SHP77 treated with DMSO at 0.1 percent for 48 hours (cell line): ENCODE results near the gene DOCK3.
A peak's percentile ranks its signal among the peaks of the same experiment; 100 is the strongest.
"Not testable (repeated sequence)": the region's sequence is repeated elsewhere in the genome, so short reads cannot be mapped to it uniquely, and the experiment has no call there.

Source experiments
- DNase-seq: peaks from one replicate; lab custom pipeline; 2025; lab: John Stamatoyannopoulos, UW

DOCK3 gene

DNA sequence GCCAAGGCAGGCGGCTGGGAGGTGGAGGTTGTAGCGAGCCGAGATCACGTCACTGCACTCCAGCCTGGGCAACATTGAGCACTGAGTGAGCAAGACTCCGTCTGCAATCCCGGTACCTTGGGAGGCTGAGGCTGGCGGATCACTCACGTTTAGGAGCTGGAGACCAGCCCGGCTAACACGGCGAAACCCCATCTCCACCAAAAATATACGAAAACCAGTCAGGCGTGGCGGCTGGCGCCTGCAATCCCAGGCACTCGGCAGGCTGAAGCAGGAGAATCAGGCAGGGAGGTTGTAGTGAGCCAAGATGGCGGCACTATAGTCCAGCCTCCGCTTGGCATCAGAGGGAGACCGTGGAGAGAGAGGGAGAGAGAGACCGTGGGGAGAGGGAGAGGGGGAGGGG is 129.6 kb downstream of the DOCK3 start:
- DNase-seq: not testable (repeated sequence)

DNA sequence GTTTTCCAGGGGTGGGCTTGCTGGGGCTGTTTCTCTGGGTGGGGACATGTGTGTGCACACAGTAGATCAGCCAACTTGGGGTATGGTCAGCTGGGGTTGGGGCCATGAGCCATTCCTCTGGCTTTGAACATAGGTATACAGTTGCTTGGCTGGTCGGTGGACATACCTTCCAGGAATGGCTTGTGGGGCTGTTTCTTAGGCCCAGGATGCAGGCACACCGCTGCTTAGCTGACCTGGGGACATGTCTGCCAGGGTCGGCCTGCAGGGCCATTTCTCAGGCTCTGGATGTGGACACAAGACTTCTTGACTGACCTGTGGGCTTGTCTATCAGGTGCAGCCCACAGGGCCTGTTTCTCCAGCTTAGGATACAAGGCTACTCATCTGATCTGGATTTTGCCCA is 130.6 kb downstream of the DOCK3 start:
- no peak for DNase-seq

DNA sequence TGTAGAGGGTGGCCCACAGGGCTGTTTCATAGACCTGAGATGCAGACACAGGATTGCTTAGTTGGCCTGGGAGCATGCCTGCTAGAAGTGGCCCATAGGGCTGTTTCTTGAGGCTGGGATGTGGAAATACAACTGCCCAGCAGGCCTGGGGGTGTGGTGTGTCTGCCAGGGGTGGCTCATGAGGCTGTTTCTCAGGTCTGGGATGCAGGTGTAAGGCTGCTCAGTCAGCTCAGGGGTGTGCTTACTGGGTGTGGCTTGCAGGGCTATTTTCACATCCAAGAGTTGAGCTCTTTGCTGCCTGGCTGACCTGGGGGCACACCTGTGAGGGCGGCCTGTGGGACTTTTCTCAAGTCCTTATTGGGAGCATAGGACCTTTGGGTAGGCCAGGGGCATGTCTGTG is 131.3 kb downstream of the DOCK3 start:
- DNase-seq: no peak

DNA sequence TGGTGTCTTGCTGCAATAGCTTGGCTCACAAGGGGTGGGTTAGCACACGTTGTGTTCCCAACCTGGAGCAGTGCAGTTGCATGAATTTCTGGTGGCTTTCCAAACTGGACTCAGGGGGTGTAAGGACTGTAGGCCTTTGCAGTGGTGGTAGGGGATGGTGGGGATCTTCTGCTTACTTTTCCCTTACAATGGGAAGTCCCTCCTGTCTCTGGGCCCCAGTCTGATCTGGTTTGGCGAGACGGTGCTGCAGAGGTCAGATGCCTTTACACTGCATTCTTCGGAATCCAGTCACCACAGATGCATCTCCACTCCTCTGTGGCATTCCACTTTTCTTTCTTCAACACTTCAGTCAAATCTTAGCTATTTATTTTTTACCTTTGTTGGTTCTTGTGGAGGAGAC is 132.1 kb downstream of the DOCK3 start:
- DNase-seq: no peak

DNA sequence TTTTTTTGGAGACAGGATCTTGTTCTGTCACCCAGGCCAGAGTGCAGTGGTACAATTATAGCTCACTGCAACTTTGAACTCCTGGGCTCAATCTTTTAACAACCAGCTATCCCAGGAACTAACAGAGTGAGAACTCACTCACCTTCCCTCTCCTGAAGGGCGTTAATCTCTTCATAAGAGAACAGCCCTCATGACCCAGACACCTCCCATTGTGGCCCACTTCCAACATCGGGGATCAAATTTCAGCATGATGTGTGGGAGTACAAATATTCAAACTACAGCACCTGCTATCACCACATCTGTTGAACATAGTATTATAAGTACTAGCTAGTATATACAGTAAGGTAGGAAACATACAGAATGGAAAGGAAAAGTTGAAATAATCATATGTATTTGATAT is 132.5 kb downstream of the DOCK3 start:
- DNase-seq: peak; percentile 89

DNA sequence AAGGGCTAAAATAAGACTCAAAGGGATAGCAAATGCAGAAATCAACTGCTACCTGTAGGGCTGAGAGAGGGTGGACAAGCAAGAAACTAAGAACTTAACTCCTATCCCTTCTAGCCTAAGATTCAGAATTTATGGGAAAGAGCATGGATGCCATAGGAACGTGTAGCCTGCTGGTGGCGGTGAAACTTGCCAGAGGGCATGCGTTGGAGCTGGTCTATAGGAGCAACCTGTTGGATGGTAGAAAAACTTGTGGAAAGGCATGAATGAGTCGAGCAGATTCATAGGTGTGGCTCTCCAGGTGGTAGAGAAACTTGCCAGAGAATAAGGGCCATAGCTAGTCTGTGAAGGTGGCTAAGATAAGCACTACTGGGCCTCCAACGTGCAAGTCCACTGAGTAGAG is 137.2 kb downstream of the DOCK3 start:
- DNase-seq: no peak

DNA sequence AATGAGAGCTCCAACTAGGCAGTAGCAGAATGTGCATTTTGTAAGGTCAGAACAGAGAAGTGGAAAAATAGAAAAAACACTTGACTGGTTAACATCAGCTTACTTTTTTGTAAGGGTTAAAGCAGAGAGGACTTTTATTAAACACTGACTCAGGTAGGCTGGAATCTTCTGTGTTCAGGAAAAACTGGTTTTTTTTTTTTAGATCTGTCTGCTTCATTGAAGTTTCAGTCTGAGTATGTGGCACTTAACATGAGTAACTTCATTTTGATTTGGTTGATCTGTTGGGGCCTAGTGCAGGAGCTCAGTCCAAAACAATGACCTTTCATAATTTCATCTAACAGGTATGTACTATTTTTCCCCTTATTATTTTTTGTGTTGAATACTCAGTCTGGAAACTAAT is 141.1 kb downstream of the DOCK3 start:
- no peak for DNase-seq

DNA sequence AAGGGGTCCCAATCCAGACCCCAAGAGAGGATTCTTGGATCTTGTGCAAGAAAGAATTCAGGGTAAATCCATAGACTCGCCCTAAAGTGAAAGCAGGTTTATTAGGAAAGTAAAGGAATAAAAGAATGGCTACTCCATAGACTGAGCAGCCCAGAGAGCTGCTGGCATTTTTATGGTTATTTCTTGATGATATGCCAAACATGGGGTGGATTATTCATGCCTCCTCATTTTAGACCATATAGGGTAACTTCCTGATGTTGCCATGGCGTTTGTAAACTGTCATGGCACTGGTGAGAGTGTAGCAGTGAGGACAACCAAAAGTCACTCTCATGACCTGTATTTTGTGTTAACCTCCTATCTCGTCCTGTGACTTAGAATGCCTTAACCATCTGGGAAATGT is 142.2 kb downstream of the DOCK3 start:
- DNase-seq: no peak

DNA sequence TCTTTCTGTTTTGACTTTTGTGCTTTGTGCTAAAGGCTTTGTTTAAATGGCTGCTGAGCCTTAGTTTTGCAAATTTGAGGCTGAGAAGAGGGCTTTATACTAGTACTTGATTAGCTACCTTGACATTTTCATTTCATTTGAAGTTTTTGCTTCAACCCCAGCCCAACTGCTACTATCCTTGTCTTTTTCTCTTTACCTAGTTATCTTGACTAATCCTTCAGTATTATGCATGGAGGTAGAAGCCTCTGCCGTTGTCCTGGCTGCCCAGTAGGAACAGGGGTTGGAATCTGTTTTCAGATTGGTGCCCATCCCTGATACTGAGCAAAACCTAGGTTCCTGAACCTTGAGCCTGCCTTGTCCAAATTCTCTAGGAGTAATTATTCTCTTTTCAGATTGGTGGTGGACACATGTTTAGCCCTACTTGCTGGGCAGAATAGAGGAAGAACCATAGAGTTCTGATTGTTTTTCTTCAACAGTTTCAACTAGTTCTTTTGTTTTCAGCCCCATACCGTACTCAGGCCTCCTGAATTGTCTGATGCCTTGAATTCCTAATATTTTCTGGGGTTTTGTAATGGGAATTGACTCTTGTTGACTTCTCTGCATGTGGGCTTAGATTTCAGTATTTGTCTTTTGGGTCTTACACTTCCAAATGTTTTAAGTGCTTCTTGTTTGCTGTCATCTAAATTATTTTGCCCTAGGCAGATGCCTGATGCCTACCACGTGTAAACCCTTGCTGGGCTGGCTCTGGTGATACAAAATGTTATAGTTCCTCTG is 143.2 kb downstream of the DOCK3 start:
- DNase-seq: no peak

DNA sequence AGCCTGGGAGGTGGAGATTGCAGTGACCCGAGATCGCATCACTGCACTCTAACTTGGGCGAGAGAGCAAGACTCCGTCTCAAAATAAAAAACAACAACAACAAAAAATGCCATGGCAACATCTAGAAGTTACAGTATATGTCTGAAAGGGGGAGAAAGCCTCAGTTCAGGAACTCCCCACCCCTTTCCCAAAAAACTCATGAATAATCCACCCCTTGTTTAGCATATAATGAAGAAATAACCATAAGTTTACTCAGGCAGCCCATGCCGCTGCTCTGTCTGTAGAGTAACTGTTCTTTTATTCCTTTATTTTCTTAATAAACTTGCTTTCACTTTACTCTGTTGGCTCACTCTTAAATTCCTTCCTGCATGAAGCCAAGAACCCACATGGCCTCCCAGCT is 145.2 kb downstream of the DOCK3 start:
- DNase-seq: no peak

DNA sequence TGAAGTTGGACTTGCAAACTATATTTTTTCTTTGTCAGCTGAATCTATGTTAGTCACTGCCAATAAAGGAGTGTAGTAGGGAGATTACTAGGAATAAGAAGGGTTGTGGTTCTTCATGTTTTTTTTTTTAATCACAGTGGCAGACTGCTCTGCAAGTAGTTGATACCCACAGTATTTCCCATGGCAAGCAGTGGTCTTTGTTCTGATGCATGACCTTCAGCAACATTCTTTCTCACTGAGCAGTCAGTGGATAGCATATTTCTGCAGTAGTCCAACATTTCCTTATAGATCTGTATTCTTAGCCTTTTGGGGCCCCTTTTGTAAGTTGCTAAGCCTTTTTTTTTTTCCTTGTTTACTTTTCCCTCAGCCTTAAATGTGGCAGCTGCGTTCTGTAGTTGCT is 151.1 kb downstream of the DOCK3 start:
- no peak for DNase-seq

DNA sequence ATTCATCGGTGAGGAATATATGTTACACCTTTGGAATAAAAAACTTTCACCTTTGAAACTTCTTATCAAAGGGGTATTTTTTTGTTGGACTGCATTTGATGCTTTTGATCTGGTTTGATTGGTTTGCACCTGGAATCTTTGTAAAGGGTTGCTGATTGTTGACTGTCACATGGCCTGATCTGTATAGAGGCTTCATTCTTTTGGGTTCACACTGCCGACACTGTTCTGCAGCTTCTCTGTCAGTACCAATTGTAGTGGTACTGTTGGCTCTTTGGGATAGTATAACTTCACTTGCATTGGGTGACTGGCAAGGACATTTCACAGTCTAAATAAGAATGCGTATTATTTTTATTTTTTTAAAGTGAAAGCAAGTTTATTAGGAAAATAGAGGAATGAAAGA is 155.7 kb downstream of the DOCK3 start:
- DNase-seq: no peak

DNA sequence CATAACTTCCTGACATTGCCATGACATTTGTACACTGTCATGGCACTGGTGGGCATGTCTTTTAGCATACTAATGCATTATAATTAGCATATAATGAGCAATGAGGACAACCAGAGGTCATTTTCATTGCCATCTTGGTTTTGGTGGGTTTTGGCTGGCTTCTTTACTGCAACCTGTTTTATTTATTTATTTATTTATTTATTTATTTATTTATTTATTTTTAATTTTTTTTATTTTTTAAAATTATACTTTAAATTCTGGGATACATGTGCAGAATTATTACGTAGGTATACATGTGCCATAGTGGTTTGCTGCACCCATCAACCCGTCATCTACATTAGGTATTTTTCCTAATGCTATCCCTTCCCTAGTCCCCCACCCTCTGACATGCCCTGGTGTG is 156.3 kb downstream of the DOCK3 start:
- not testable (repeated sequence) for DNase-seq

DNA sequence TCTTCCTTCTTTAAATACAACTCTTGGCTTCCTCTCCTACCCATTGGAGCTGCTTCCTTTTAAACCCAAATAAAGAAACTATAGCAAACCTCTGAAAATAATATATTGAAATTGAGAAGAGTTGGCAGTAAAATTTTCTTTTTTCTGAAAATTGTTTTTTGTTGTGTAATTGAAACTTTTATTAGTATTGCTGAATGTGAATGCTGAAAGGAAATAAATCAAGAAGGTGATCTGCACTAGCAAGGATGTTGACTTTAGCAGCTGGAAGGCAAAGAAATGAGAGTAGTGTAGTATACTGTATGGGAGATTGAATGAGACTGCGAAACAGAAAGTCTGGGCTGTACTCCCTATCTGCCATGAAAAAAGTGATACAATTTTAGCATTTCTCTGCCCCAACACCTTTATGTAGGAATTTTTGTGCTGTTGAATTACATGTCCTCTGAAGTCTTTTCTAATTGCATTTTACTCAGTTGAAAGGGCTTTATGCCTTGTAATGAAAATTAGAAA is 166.3 kb downstream of the DOCK3 start:
- DNase-seq: no peak

DNA sequence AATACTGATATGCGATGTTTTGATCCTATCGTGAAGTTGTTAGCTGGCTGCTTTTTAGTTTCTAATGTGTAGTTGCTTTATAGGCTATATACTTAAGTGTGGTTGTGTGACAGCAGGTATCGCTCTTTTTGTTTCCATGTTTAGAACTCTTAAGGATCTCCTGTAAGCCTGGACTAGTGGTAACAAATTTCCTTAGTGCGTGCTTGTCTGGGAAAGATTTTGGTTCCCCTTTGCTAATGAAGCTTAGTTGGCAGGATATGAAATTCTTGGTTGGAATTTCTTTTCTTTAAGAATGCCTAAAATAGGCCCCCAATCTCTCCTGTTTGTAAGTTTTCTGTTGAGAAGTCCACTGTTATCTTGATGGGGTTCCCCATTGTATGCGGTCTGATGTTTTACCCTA is 173.6 kb downstream of the DOCK3 start:
- DNase-seq: no peak

DNA sequence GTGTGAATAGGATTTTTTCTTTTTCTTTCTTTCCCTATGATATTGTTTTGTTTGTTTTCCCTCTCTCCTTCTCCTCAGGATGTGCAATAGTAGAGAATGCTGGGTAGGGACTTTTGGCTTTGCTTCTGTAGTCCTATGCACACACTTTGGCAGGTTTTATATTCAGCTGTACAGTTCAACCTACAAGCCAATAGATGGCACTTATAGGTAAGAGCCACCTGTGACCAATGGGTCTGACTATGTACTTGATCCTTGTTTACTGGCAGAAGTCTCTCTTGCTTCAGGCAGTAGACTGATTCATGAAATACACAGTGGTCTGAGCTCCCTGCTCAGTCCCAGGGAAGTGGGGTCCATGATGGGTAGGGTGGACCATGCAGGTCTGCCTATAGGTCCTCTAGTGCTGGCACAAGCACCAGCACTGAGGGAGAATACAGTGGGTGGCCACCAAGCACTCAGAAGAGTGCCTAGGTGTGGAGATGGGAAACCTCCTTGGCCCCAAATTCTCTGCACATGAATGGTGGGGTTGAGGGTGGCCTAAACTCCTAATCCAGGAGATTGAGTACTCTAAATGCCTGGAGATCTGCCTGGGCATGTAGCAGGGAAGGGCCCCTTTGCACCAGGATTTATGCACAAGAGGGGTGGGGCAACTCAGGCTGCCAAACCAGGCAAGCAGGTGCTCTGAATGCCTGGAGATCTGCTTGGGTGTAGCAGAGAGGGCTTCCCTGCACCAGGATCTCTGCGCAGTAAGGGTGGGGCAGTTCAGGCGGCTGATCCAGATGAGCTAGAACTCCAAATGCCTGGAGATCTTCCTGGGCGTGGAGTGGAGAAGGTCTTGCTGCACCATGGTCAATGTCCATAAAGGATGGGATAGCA is 176.1 kb downstream of the DOCK3 start:
- no peak for DNase-seq

DNA sequence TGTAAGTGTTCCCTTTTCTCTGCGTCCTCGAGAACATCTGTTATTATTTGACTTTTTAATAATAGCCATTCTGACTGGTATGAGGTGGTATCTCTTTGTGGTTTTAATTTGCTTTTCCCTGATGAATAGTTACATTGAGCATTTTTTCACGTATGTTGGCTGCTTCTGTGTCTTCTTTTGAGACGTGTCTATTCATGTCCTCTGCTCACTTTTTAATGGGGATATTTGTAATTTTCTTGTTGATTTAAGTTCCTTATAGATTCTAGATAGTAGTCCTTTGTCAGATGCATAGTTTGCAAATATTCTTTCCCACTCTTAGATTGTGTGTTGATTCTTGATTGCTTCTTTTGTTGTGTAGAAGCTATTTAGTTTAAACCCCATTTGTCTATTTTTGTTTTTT is 179.2 kb downstream of the DOCK3 start:
- no peak for DNase-seq

DNA sequence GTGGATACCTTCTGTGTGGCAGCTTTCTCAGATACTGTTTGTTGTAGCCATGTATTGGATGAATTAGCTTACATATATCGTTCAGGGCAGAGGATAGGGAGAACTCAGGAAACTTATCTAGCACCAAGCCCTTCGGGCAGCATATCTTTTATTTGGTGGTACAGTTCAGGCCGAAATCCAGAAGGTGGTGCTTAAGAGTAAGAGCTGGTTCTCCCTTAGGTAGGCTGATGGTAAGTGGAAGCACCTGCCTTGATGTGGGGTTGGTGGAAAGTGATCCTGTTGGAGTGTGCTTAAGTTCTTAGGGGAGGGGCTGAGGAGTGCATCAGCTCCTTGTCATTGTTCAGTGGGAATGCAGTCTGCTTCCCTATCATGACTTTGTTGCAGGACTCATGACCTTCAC is 187.5 kb downstream of the DOCK3 start:
- no peak for DNase-seq

DNA sequence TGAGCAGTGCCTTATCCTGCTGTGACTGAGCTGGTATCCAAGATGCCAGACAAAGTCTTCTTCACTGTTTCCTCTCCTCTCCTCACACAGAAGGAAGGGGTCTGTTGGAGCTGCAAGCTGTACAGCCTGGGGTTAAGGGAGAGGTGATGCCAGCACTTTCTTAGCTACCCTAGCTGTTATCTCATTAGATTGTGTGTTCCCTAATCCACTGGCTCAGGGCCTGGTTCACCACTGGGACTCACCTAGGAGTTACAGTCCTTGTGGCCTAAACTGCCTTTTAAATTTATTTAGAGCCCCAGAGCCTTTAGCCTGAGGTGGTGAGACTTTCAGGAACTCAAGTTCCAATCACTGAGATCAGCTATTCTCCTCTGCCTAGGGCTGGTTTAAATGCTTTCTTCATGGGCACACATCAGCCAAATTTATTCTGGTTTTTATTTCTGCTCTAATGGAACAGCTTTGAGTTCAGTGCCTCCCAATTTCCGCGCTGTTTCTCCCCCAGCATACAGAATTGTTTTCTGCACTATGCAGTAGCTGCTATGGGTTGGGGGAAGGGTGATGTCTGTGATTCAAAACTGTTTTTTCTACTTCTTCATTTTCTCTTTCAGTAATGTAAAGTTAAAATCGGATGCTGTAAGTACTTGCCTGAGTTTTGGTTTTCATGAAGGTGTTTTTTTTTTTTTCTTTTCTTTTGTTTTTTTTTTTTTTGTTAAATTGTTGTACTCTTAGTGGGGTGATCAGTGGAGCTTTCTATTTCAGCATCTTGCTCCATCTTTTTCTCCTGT is 198.8 kb downstream of the DOCK3 start:
- no peak for DNase-seq

DNA sequence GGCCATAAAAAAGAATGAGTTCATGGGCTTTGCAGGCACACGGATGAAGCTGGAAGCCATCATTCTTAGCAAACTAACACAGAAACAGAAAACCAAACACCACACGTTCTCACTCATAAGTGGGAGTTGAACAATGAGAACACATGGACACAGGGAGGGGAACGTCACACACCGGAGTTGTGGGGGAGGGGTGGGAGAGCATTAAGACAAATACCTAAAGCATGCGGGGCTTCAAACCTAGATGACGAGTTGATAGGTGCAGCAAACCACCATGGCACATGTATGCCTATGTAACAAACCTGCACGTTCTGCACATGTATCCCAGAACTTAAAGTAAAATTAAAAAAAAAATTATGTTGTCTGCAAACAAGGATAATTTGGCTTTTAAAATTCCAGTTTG is 200.1 kb downstream of the DOCK3 start:
- not testable (repeated sequence) for DNase-seq

DNA sequence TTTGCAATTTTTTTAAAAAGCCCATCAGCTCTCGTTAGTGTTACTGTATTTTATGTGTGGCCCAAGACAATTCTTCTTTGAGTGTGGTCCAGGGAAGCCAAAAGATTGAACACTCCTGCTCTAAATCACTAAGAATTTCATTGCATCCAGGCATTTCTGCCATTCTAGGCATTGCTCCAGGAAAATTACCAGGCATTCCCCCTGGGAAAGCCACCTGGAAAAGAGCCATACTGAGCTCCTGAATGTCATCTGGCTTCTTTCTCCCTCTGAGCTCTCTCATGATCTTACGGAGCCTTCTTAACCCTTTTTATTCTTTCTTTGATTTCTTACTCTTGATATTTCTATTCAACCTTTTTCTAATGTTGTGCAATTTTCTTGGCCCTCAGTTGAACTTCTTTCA is 202.2 kb downstream of the DOCK3 start:
- DNase-seq: no peak

DNA sequence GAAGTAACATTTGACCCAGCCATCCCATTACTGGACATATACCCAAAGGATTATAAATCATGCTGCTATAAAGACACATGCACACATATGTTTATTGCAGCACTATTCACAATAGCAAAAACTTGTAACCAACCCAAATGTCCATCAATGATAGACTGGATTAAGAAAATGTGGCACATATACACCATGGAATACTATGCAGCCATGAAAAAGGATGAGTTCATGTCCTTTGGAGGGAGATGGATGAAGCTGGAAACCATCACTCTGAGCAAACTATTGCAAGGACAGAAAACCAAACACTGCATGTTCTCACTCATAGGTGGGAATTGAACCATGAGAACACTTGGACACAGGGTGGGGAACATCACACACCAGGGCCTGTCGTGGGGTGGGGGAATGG is 208.0 kb downstream of the DOCK3 start:
- DNase-seq: not testable (repeated sequence)
